H1 (cell line): ENCODE measurements around the gene COA1. TPM values are rescaled to one million over a fixed set of nuclear protein-coding genes. Genes with fewer than 3 reads are reported as not detected.

ENCODE experiments used
- ATF2 ChIP-seq: IDR thresholded peaks from 2 replicates; pipeline ENCODE4 v1.6.1; 2012; ENCODE audit warnings: low read length, inconsistent platforms
- HDAC2 ChIP-seq, 2 experiments: fragments of 300-600 bp in 1 of 2; sonication (generic) in 1 of 2; IDR thresholded peaks; 2 replicates each; pipeline ENCODE4 v1.6.1; 2011 to 2012; ENCODE audit warnings: low read depth in 2 of 2, low read length in 2 of 2, mild to moderate bottlenecking in 2 of 2, moderate library complexity in 2 of 2, borderline replicate concordance in 1 of 2, inconsistent platforms in 1 of 2
- NANOG ChIP-seq: IDR thresholded peaks from 2 replicates; pipeline ENCODE4 v1.6.1; 2011; ENCODE audit warnings: low read length, low read depth, mild to moderate bottlenecking, inconsistent platforms; ENCODE audit not compliant: insufficient read depth, poor library complexity, severe bottlenecking
- SP2 ChIP-seq: IDR thresholded peaks from 2 replicates; pipeline ENCODE4 v1.6.1; 2012; ENCODE audit warnings: mild to moderate bottlenecking, low read length, inconsistent platforms
- SRF ChIP-seq: IDR thresholded peaks from 2 replicates; pipeline ENCODE4 v1.6.1; 2011; ENCODE audit warnings: mild to moderate bottlenecking, low read depth, low read length, moderate library complexity
- polyA plus RNA-seq, 7 experiments: library from polyadenylated mRNA; depleted of rRNA in 3 of 7; stranded (reverse) in 5 of 7; unstranded in 2 of 7; fragments of >200 nt in 5 of 7; fragments of 200-250 nt in 2 of 7; gene quantifications; 1 replicate in 5 of 7; 2 replicates in 1 of 7; 4 replicates in 1 of 7; pipeline versions ENCODE4 v1.2.1 to v1.2.3, GENCODE V29; 2011 to 2013; ENCODE audit warnings: missing spikeins in 2 of 7, mixed read lengths in 2 of 7
- total RNA-seq: library from RNA; stranded (reverse); fragmentation: NEBNext Ultra II Directional; extraction: Animal tissue kit (Norgen Biotek cat#: 25700); gene quantifications from 2 replicates; pipeline ENCODE4 v1.2.1, GENCODE V29; 2021

COA1 gene
- total and polyA plus RNA-seq, 2 of the 8 experiments (the other 6 are each of a cell fraction or from before 2014, with no cell fraction given): 98.6 to 143 TPM

DNA sequence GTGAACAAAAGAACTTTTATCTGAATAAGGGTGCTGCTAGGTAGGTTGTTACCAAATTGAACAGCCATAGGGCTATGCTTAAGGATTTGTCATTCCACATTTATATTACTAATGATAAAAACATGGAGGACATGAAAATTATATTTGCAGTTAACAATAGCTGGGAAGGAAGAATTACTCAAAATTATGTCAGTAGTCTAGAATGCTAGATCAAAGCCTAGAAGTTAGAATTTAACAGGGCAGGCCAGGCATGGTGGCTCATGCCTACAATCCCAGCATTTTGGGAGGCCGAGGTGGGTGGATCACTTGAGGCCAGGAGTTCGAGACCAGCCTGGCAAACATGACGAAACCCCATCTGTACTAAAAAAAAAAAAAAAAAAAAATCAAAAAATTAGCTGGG, 137.0 kb downstream of the COA1 start (continued):
- TF ChIP-seq ATF2 (no peak), SP2 (no peak), HDAC2 (IDR thresholded peaks at IDR 0.05; ENCODE audit: borderline replicate concordance in 1 of 2, low read depth in 2 of 2, low read length in 2 of 2) (no peak), NANOG (no peak), SRF (no peak)
